GM21529 (cell line): ENCODE results near the gene KBTBD12.
"Not testable (repeated sequence)": the region's sequence is repeated elsewhere in the genome, so short reads cannot be mapped to it uniquely, and the experiment has no call there.

Experiments used
- ATAC-seq: cut with Tn5 transposase; IDR thresholded peaks from one replicate; pipeline ENCODE4 v1.9.1; 2021; ENCODE audit not compliant: unreplicated experiment

KBTBD12 gene

GRCh38 chr3:127902486-127902885 lies 12.5 kb upstream of the KBTBD12 start:
- no peak for ATAC-seq

GRCh38 chr3:127903611-127904375 lies 11.2 kb upstream of the KBTBD12 start:
- no peak for ATAC-seq

- ATAC-seq, result no peak
Measured at GRCh38 chr3:127905556-127905955, 9.5 kb upstream of the KBTBD12 start.

GRCh38 chr3:127906653-127907052 lies 8.4 kb upstream of the KBTBD12 start:
- not testable (repeated sequence) for ATAC-seq

GRCh38 chr3:127908202-127908601 lies 6.8 kb upstream of the KBTBD12 start:
- no peak for ATAC-seq

- no peak for ATAC-seq
Measured at GRCh38 chr3:127908951-127909350, 6.1 kb upstream of the KBTBD12 start.

- ATAC-seq, result no peak
Measured at GRCh38 chr3:127909646-127910045, 5.4 kb upstream of the KBTBD12 start.

- no peak for ATAC-seq
Measured at GRCh38 chr3:127911421-127911931, 3.6 kb upstream of the KBTBD12 start.

GRCh38 chr3:127913841-127914240 lies 1.2 kb upstream of the KBTBD12 start:
- not testable (repeated sequence) for ATAC-seq

- ATAC-seq, result no peak
Measured at GRCh38 chr3:127914584-127914983, 448 bp upstream of the KBTBD12 start.

- ATAC-seq, result no peak
Measured at GRCh38 chr3:127915937-127916493, 983 bp downstream of the KBTBD12 start.

- no peak for ATAC-seq
Measured at GRCh38 chr3:127920738-127921137, 5.7 kb downstream of the KBTBD12 start.

- no peak for ATAC-seq
Measured at GRCh38 chr3:127923611-127924010, 8.6 kb downstream of the KBTBD12 start.

GRCh38 chr3:127925384-127925783 lies 10.4 kb downstream of the KBTBD12 start:
- ATAC-seq, result peak; percentile 58

- ATAC-seq, result no peak
Measured at GRCh38 chr3:127927829-127928604, 13.0 kb downstream of the KBTBD12 start.

- no peak for ATAC-seq
Measured at GRCh38 chr3:127929818-127930413, 14.9 kb downstream of the KBTBD12 start.

- ATAC-seq, result no peak
Measured at GRCh38 chr3:127933396-127933795, 18.4 kb downstream of the KBTBD12 start.

- no peak for ATAC-seq
Measured at GRCh38 chr3:127938800-127939199, 23.8 kb downstream of the KBTBD12 start.

GRCh38 chr3:127940116-127940515 lies 25.1 kb downstream of the KBTBD12 start:
- no peak for ATAC-seq

GRCh38 chr3:127942613-127943012 lies 27.6 kb downstream of the KBTBD12 start:
- no peak for ATAC-seq

GRCh38 chr3:127948211-127948610 lies 33.2 kb downstream of the KBTBD12 start:
- no peak for ATAC-seq
